GM12801 (cell line): ENCODE results near the gene NKX2-3.

Experiments
- TF ChIP-seq, protein P1 (sequence below): IDR thresholded peaks from one replicate; pipeline ENCODE4 v1.5.1; 2011; ENCODE audit warnings: control low read depth; ENCODE audit not compliant: insufficient read length; ENCODE audit errors: extremely low read depth

The NKX2-3 gene

DNA sequence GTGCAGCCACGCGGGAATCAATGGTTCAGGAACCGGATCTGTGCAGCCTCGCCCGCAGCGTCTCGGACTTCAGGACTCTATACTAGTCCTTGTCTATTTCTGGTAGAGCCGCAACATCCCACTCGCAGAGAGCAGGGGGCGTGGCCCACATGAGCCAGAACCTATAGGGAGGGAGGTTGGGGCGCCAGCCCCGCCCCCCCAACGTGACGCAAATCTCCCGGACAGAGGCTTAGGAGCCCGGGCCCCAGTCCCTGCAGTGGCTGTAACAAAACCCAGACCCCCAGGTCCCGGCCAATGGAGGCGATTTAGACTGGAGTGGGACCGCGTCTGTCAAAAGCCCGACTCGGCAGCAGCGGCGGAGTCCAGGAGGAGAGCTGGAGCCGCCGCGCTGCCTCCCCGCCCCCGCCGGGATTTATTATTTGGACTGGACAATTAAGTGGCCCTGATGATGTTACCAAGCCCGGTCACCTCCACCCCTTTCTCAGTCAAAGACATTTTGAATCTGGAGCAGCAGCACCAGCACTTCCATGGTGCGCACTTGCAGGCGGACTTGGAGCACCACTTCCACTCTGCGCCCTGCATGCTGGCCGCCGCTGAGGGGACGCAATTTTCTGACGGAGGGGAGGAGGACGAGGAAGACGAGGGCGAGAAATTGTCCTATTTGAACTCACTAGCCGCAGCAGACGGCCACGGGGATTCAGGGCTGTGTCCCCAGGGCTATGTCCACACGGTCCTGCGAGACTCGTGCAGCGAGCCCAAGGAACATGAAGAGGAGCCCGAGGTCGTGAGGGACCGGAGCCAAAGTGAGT lies at the start of gene NKX2-3:
NKX2-3 (plus strand) TSS at position 256 of the 809 bp plus-strand sequence; CDS start at position 446, 190 bp downstream.
- TF ChIP-seq, protein P1, sequence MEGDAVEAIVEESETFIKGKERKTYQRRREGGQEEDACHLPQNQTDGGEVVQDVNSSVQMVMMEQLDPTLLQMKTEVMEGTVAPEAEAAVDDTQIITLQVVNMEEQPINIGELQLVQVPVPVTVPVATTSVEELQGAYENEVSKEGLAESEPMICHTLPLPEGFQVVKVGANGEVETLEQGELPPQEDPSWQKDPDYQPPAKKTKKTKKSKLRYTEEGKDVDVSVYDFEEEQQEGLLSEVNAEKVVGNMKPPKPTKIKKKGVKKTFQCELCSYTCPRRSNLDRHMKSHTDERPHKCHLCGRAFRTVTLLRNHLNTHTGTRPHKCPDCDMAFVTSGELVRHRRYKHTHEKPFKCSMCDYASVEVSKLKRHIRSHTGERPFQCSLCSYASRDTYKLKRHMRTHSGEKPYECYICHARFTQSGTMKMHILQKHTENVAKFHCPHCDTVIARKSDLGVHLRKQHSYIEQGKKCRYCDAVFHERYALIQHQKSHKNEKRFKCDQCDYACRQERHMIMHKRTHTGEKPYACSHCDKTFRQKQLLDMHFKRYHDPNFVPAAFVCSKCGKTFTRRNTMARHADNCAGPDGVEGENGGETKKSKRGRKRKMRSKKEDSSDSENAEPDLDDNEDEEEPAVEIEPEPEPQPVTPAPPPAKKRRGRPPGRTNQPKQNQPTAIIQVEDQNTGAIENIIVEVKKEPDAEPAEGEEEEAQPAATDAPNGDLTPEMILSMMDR: no peak

DNA sequence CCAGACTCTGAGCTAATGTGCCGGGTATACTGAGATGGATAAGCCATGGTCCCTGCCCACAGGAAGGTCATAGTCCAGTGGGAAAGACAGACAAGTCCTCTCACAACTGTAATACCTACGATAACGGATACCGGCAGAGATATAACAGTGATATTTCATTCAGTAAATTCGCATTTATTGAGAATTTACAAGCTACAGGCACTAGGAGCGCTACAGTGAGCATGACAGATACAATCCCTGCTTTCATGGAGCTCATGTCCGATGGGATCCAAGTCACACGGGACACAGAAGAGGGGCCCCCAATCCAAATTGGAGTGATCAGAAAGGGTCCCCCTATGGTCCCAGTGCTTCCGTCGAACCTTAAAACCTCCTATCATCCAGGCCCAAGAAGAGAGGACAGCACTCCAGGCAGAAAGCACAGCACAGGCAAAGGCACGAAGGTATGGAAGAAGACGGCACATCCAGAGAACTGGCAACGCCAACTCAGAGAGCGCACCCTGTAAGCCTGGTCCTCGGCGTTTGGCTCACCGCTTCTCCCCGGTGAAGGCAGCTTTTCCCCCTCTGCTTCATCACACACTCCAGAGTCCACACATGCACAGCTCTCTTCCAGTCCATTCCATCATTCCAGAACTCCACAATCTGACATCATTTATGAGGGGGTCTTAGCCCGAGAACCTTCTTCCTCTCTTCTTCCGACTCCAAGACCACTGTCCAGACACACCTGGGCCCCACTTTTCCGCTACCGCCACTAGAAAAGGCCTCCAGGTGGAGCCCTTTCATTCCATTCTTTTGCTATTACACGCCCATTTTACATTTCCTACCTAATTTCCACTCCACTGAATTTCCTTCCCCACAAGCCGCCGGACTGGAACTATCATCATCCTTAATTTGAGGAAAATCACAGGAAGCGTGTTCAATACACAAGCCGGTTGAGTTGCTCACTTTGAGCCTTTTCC lies 47.8 kb upstream of the NKX2-3 start:
- TF ChIP-seq, protein P1: no peak

DNA sequence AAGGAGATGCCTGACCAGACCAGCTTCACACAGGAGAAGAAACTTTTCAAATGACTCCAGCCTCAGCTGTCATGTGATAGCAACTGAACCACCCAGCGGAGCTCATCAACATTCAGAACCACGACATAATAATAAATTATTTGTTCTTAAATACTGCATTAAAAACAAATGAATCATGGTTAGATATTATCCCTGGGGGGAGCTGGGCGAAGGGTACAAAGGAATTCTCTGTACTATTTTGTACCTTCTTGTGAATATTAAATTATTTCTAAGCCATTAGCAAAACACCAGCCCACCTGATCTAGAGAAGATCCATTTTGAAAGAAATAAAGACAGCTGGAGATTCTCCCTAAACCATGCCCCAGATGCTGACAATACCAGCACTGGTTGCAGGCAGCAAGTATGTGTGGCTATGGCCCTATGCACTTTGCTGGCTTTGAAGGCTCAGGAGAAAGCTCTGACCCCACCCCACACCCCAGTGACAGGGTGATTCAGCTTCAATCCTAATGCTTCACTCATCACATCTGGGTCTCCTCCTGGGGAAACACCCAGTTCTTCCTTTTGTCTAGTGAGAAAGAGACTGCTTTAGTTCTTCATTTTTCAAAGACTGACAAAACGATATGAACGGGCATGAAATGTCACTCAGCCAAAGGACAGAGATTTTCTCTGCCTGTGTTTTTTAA lies 45.5 kb upstream of the NKX2-3 start:
- TF ChIP-seq, protein P1: no peak

DNA sequence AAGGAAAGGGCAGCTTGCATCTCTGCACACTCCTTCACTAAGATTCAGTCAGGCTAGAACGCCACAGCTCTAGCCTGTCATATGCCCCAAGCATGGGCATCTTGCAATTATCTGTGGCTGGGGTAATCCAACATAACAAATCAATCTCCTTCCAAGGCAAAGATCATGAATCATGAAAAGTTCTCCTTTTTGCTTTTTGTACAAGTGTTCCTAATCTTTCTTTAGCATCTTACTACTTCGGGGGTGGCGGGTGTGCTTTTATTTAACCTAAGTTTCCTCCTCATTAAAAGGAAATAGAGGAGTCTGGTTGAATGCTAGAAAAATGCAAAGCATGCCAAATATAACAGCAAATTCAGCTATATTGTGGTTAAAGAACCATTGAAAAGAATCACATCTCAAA lies 43.5 kb upstream of the NKX2-3 start:
- TF ChIP-seq, protein P1: no peak

DNA sequence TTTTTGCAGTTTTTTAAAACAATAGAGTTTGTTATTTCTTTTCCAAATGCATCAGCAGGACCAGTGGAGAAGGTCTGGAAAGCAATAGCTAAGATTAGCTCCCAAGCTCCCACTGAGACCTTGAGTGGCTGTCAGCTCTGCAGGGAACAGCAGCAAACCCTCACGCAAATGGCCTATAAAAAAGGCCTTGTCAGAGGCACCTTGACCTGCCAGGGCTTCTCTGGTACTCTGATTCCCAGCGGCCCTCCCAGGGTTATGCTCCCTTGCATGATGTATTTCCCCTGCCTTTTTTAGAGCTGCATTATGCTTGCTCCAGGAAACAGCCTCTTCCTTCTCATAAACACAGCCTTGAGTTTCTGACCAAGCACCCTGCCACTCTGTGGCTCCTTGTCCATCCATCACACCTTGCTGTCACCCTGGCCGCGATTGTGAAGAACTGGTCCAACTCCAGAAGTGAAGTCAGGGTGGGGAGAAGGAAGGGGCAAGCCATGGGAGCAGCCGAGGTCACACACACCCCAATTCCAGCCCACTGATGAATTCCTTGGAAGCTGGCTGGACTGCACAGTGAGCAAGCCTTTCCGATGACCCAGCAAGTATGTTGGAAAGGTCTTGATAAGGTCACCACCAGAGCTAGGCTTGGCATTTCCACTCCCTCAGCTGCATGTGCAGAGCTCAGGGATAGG lies 35.3 kb upstream of the NKX2-3 start:
- TF ChIP-seq, protein P1: no peak

DNA sequence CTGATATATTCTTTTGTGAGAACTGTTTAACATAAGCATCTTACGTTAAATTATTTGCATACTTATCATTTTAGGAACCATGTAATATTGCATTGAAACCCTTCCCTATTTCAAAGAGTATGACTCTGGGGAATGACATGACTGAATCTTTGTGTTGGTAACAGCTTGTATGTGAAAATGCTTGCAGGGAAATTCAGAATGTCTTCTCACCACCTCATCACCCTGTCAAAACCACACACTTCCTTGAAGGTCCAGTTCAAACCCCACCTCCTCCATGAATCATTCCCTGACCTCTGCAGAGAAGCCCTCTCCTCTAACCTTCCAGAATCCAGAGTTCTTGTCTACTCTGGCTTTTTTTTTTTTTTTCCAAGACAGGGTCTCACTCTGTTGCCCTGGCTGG lies 26.3 kb upstream of the NKX2-3 start:
- TF ChIP-seq, protein P1: no peak

DNA sequence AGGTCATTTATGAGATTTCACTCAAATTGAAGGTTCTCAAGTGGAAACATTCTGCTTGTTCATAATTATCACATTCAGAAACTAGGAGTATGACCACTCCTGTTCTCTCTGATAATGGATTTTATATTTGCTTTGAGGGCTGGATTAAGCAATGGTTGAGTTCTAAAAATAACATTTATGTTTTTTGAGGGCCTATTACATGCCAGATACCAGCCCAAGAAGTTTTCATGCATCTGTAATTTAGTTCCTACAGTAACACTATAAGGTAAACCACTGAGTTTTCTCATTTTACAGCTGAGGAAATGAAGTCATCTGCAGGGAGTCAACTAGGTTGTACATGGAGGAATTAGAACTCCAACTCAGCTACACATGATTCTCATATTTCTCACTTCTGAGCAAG lies 25.5 kb upstream of the NKX2-3 start:
- TF ChIP-seq, protein P1: no peak
